MM.1S (cell line): ENCODE results near the gene FUT7.

ENCODE experiments used
- DNase-seq: peaks from one replicate; pipeline ENCODE4 v3.0.0-alpha.2; 2015
- H2AFZ ChIP-seq: fragments of 300-600 bp; sonication (generic); 2 replicates; pipeline ENCODE4 v1.6.0; 2016; ENCODE audit warnings: antibody characterized with exemption, low read length
- H3F3A ChIP-seq: fragments of 300-600 bp; sonication (generic); 2 replicates; pipeline ENCODE4 v1.6.1; 2016; ENCODE audit warnings: mild to moderate bottlenecking, antibody characterized with exemption, low read length, moderate library complexity, mixed read lengths; ENCODE audit not compliant: insufficient read depth
- H3K27ac ChIP-seq: fragments of 300-600 bp; sonication (generic); 2 replicates; pipeline ENCODE4 v1.5.1; 2016; ENCODE audit warnings: mild to moderate bottlenecking, low read length
- H3K27me3 ChIP-seq: fragments of 300-600 bp; sonication (generic); replicated peaks from 2 replicates; pipeline ENCODE4 v1.6.0; 2016; ENCODE audit warnings: low read length; ENCODE audit not compliant: insufficient read depth
- H3K36me3 ChIP-seq: fragments of 300-600 bp; sonication (generic); replicated peaks from 2 replicates; pipeline ENCODE4 v1.6.1; 2016; ENCODE audit warnings: mild to moderate bottlenecking, low read length, mixed read lengths; ENCODE audit not compliant: insufficient read depth
- H3K4me1 ChIP-seq: fragments of 300-600 bp; sonication (generic); 2 replicates; pipeline ENCODE4 v1.6.1; 2016; ENCODE audit warnings: low read length, mixed read lengths
- H3K4me2 ChIP-seq: fragments of 300-600 bp; sonication (generic); 2 replicates; pipeline ENCODE4 v1.6.0; 2016; ENCODE audit warnings: low read depth, low read length
- H3K4me3 ChIP-seq: fragments of 300-600 bp; sonication (generic); 2 replicates; pipeline ENCODE4 v1.5.1; 2016; ENCODE audit warnings: low read length, mixed read lengths
- H3K79me2 ChIP-seq: fragments of 300-600 bp; sonication (generic); 2 replicates; pipeline ENCODE4 v1.6.1; 2016; ENCODE audit warnings: mixed run types, low read length, mixed read lengths
- H3K9ac ChIP-seq: fragments of 300-600 bp; sonication (generic); 2 replicates; pipeline ENCODE4 v1.6.1; 2016; ENCODE audit warnings: low read length, mixed read lengths
- H3K9me2 ChIP-seq: fragments of 300-600 bp; sonication (generic); replicated peaks from 2 replicates; pipeline ENCODE4 v1.6.1; 2016; ENCODE audit warnings: mild to moderate bottlenecking, low read length, mixed read lengths; ENCODE audit not compliant: insufficient read depth
- H3K9me3 ChIP-seq: fragments of 300-600 bp; sonication (generic); replicated peaks from 2 replicates; pipeline ENCODE4 v1.6.1; 2016; ENCODE audit warnings: mild to moderate bottlenecking, low read length, mixed read lengths; ENCODE audit not compliant: insufficient read depth
- H4K20me1 ChIP-seq: fragments of 300-600 bp; sonication (generic); 2 replicates; pipeline ENCODE4 v1.6.1; 2016; ENCODE audit warnings: mild to moderate bottlenecking, low read length, moderate library complexity, mixed read lengths; ENCODE audit not compliant: insufficient read depth
- CTCF ChIP-seq: fragments of 300-600 bp; sonication (generic); IDR thresholded peaks from 2 replicates; pipeline ENCODE4 v1.5.1; 2016; ENCODE audit warnings: antibody characterized with exemption, low read length, mixed read lengths
- EZH2 ChIP-seq: fragments of 300-600 bp; sonication (generic); optimal IDR thresholded peaks from 2 replicates; pipeline ENCODE3; 2017; ENCODE audit warnings: low read depth, mild to moderate bottlenecking, antibody characterized with exemption, low read length, mixed read lengths
- EZH2phosphoT487 ChIP-seq: fragments of 300-600 bp; sonication (generic); IDR thresholded peaks from 2 replicates; pipeline ENCODE4 v1.6.1; 2018; ENCODE audit warnings: antibody characterized with exemption, low read length

FUT7 gene

GRCh38 chr9:137014776-137015539 is 16.9 kb downstream of the FUT7 start:
- H3K4me3 ChIP-seq = no peak overlapping the region
- no peaks in the 10 kb centered on the region for H3K79me2 ChIP-seq
- no peak overlapping the region for H3K9ac ChIP-seq
- H3K9me2 ChIP-seq = no peaks in the 10 kb centered on the region
- H3K27me3 ChIP-seq = peaks cover 42% of the 10 kb centered on the region
- H3K4me1 ChIP-seq = no peaks in the 10 kb centered on the region
- no peak for DNase-seq
- H3K36me3 ChIP-seq = no peaks in the 10 kb centered on the region
- no peak for TF ChIP-seq CTCF
- no peak overlapping the region for H3K27ac ChIP-seq
- no peak overlapping the region for H2AFZ ChIP-seq
- no peaks in the 10 kb centered on the region for H3F3A ChIP-seq
- no peaks in the 10 kb centered on the region for H3K9me3 ChIP-seq
- H4K20me1 ChIP-seq = no peaks in the 10 kb centered on the region
- no peak overlapping the region for H3K4me2 ChIP-seq

- no peak for DNase-seq
- peaks cover 34% of the 10 kb centered on the region for H3K27me3 ChIP-seq
- no peaks in the 10 kb centered on the region for H3K4me1 ChIP-seq
- H2AFZ ChIP-seq = no peak overlapping the region
- H4K20me1 ChIP-seq = no peaks in the 10 kb centered on the region
- no peak overlapping the region for H3K9ac ChIP-seq
- no peak overlapping the region for H3K27ac ChIP-seq
- no peaks in the 10 kb centered on the region for H3F3A ChIP-seq
- H3K4me3 ChIP-seq = no peak overlapping the region
- no peak overlapping the region for H3K4me2 ChIP-seq
- H3K79me2 ChIP-seq = no peaks in the 10 kb centered on the region
- H3K9me3 ChIP-seq = no peaks in the 10 kb centered on the region
- no peaks in the 10 kb centered on the region for H3K36me3 ChIP-seq
- no peaks in the 10 kb centered on the region for H3K9me2 ChIP-seq
- no peak for TF ChIP-seq CTCF
- no peak for TF ChIP-seq EZH2
- TF ChIP-seq EZH2phosphoT487 = no peak
Measured at GRCh38 chr9:137014166-137014565, 17.7 kb downstream of the FUT7 start.

- Histone ChIP-seq H3K9me2 (no peaks in the 10 kb centered on the region), H3K27me3 (peaks cover 29% of the 10 kb centered on the region), H3K79me2 (no peaks in the 10 kb centered on the region), H3K9ac (no peak overlapping the region), H3K4me1 (no peaks in the 10 kb centered on the region), H3K27ac (no peak overlapping the region), H3K36me3 (no peaks in the 10 kb centered on the region), H3F3A (no peaks in the 10 kb centered on the region), H3K9me3 (no peaks in the 10 kb centered on the region), H2AFZ (no peak overlapping the region), H3K4me2 (no peak overlapping the region), H4K20me1 (no peaks in the 10 kb centered on the region), H3K4me3 (no peak overlapping the region)
- no peak for DNase-seq
- TF ChIP-seq EZH2 = no peak
- no peak for TF ChIP-seq EZH2phosphoT487
- no peak for TF ChIP-seq CTCF
Measured at GRCh38 chr9:137013571-137013940, 18.3 kb downstream of the FUT7 start.
